ENCODE results near the gene ERN2.
"Not testable (repeated sequence)": the region's sequence is repeated elsewhere in the genome, so short reads cannot be mapped to it uniquely, and the experiment has no call there.

Gene ERN2

DNA sequence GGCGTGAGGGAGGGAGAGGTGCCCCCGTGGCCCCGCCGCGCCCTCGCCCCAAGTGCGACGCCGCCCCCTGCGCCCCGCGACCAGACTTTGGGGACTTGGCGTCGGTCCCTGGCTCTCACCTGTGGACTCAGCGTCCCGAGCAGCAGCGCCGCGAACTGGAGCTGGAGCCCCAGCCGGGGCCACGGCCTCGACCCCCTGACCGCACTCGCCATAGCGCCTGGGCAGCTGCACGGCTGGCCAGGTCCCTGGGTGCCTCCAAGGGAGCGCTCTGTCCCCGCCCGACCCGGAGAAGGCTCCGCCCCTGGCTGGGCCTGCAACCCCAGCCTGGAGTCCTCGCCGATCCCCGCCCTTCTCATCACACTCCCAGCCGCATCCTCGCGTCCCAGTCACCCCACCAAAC, at the start of gene ERN2:
Gene ERN2 (minus strand): TSS at position 247 of the 400 bp plus-strand sequence. CDS start 35 bp downstream, at position 212.
- no peak for DNase-seq

DNA sequence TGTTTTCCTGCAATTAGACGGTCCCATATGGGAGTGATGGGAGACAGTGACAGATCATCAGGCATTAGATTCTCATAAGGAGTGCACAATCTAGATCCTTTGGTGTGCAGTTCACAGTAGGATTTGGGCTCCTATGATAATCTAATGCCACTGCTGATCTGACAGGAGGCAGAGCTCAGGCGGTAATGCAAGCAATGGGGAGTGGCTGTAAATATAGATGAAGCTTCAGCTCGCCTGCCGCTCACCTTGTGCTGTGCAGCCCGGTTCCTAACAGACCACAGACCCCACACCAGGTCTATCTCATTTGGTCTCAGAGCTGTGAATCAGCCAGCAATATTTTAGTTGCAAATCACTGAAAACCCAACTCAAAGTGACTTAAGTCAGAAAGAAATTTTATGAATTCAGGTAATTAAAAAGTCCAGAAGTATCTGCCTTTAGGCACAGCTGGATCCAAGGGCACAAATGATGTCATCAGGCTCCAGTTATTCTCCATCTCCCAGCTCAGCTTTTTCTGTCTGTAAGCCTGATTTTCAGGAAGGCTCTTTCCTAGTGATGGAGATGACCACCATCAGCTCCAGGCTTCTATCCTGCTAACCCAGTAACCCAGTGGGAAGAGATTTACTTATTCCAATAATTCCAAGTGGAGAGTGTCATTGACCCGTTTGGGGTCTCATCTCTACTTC, 45.1 kb upstream of the ERN2 start:
- no peak for DNase-seq

DNA sequence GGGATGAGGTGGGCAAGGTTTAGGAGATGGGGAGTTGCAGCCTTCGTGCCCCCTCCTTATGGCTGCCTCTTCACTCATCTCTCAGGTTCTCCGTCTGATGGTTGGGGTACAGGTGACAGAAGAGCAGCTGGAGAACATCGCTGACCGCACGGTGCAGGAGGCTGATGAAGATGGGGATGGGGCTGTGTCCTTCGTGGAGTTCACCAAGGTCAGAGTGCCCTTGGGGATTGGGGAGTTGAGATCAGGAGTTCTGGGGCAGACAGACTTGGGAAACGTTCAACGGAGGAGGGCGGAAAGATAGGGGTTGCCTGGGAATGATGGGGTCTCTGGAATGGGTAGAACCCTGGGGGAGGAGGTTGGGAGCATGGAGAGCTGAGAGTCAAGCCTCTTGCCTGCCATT, 44.1 kb upstream of the ERN2 start:
- DNase-seq, result no peak

DNA sequence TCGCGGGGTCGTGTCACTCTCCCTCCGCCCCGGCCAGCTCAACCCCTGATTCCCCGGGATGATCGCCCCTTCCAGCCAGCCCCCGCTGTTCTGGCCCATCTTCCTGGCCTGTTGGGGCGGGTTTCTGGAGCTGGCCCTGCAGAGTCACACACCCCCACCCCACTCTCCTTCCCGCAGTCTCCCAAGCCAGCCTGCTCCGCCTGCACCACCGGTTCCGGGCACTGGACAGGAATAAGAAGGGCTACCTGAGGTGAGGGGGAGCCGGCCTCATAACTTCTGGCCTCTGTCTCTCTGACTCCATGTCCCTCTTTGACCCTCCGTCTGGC, 42.4 kb upstream of the ERN2 start:
- no peak for DNase-seq

DNA sequence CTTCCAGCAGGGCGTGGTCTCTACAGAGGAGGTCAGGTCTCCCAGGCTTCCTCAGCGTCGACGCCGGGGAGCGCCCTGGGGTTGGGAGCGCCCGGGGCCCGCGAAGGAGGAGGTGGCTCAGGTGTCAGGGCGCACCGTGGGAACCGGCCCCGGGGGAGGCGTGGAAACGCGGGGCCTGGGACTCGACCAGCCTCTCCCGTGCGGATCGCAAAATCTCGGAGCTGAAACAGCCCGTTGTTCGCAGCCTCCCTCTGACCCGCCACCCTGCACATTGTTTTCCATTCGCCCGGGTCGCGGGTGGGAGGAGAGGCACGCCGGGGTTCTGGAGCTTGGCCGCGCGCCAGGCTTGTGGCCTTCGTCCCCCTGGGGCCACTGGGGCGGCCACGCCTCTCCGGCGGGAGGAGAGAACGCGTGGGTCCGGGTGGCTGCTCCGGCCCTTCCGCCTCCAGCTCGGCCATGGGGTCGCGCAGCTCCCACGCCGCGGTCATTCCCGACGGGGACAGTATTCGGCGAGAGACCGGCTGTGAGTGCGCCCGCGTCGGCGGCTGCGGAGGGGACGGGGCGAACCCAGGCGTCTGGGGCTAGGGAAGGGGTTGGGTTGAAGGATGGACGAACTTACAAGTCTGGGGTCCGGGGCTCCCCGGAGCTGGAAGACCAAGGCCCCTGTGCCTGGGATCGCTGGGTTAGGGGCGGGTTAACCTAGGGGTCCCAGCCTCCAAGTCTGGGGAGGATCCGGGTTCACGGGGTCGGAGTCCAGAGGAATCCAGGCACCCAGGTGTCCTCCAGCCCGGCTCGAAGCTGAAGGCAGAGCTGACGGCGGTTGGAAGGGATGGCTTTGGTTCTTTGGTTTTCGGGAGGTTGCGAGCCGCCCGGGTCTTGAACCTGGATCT, 41.8 kb upstream of the ERN2 start, which contains the start of gene CHP2:
Gene CHP2 (plus strand): TSS at position 433 of the 890 bp plus-strand sequence. CDS start 24 bp downstream, at position 457.
- peak in 1 of 2 experiments; percentile 20 for DNase-seq

DNA sequence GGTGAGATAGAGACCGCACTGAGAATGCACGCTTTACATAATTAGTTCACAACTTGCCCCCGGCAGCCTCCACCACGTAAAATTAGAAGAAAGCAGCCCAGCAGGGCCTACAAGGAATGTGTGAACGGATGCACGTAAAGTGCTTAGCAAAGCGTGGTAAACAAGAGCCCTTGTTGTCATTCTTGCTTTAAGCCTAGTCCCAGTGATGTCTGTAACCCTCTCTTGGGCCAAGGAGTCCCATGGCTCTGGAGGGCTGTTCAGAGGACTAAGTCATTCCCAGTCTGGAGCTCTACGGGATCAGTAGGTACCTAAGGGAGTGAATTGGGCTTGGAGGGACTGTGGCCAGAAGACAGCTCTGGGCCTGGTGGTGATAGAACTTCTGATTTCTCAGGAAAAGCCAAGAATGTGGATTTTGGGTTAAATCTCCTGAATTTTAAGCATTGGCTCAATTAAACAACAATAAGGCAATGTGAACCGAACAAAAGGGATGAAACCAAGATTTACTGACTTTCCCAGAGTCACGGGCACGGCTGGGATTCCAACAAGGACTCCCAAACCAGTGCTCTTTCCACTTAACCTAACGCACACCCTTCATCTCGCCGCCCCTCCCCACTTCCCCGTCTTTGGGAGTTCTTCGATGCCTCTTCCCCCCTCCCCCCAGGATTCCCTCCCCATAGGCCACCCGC, 41.0 kb upstream of the ERN2 start:
- no peak for DNase-seq

DNA sequence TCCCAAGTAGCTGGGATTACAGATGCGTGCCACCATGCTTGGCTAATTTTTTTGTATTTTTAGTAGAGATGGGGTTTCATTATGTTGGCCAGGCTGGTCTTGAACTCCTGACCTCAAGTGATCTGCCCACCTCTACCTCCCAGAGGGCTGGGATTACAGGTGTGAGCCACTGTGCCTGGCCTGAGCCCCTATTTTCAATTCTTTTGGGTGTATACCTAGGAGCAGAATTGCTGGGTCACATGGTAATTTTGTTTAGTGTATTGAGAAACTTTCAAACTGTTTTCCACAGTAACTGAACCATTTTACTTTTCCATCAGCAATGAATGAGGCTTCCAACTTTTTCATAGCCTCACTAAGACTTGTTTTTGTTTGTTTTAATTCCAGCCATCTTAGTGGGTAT, 38.0 kb upstream of the ERN2 start:
- not testable (repeated sequence) for DNase-seq

DNA sequence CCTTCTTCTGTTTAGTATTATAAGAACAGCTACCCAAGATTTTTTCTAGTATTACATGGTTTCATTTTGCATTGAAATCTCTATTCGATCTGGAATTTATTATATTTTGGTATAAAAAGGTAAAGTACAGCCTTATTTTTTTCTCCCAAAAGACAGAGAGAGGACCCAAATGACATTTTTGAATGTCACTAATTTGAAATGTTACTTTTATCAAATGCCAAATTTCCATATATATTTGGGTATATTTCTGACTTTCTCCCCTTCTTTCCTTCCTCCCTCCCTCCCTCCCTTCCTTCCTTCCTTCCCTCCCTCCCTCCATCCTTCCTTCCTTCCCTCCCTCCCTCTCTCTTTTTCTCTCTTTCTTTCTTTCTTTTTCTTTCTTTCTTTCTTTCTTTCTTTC, 35.6 kb upstream of the ERN2 start:
- no peak for DNase-seq

DNA sequence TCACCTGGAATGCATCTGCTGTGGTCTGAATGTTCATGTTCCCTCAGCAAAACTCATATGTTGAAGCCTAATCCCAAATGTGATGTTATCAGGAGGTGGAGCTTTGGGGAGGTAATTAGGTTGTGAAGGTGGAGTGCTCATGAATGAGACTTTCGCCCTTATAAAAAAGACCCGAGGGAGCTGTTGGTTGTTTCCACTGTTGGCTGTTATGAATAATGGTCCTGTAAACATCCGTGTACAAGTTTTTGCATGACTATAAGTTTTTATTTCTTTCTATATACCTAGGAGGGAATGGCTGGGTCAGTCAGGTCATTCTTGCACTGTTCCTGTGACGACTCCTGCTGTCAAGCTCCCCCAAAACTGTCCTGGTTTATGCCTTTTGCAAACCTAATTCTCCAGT, 32.2 kb upstream of the ERN2 start:
- no peak for DNase-seq

DNA sequence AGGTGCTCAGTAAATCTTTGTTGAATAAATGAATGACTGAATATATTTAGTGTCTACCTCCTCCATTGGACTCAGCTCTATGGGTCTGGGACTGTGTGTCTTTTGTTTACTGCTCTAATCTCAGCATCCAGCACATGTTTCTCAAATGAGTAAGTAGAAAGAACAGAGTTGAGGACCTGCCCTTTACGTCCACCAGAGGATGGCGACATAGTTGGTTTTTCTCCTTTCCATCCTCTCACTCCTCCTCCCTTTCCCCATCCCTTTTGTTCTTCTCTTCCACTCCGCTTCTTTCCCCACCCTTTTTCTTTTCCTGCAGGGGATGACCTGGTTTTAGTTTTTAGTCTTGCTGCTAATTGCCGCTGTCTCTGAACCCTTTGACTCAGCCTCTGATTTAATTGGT, 29.7 kb upstream of the ERN2 start:
- no peak for DNase-seq

DNA sequence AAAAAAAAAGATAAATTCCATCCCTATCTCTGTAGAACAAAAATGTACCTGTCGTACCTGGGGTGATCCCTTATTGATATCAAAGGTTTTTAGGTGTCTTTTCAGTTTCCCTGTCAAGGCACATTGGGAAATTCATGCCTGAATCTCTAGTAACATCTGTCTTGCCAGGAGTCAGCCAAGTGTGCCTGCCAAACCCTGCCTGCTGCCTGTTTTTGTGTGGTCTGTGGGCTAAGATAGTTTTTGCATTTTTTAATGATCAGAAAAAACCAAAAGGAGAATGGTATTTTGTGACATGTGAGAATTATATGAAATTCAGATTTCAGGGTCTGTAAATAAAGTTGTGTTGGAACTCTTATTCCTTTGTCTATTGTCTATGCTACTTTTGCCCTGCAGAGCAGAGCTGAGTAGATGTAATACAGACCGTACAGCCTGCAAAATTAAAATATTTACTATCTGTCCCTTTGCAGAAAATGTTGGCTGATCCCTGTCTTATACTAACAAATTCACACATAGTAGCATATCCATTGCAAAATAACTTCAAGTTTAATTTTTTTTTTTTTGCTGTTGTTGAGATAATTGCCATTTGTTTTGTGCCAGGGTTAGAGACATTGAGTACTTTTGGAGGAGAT, 28.8 kb upstream of the ERN2 start:
- DNase-seq, result no peak

DNA sequence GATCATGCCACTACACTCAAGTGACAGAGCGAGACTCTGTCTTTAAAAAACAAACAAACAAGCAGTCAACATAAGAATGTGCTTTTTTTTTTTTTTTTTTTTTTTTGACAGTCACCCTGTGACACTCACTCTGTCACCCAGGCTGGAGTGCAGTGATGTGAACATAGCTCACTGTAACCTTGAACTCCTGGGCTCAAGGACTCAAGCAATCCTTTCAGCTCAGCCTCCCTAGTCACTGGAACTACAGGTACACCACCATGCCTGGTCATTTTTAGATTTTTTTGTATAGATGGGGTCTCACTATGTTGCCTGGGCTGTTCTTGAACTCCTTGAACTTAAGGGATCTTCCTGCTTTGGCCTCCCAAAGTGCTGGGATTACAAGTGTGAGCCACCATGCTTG, 26.5 kb upstream of the ERN2 start:
- no peak for DNase-seq

DNA sequence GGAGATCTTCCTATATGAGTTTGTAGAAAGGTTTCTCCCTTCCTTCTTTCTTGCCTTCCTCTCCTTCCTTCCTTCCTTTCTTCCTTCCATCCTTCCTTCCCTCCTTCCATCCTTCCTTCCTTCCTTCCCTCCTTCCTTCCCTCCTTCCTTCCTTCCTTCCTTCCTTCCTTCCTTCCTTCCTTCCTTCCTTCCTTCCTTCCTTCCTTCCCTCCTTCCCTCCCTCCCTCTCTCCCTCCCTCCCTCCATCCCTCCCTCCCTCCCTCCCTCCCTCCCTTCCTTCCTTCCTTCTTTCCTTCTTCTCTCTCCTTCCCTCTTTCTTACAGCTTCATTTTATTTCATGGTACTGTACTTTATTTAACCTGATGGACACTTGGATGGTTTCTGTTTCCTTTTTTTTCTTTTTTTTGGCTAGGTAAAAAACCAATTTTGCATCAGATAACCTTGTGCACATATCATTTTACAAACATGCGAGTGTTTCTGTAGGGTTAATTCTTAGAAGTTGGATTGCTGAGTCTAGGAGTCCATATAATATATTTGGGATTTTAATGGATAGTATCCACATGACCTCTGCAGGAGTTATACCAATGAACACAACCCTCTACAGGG, 24.5 kb upstream of the ERN2 start:
- not testable (repeated sequence) for DNase-seq

DNA sequence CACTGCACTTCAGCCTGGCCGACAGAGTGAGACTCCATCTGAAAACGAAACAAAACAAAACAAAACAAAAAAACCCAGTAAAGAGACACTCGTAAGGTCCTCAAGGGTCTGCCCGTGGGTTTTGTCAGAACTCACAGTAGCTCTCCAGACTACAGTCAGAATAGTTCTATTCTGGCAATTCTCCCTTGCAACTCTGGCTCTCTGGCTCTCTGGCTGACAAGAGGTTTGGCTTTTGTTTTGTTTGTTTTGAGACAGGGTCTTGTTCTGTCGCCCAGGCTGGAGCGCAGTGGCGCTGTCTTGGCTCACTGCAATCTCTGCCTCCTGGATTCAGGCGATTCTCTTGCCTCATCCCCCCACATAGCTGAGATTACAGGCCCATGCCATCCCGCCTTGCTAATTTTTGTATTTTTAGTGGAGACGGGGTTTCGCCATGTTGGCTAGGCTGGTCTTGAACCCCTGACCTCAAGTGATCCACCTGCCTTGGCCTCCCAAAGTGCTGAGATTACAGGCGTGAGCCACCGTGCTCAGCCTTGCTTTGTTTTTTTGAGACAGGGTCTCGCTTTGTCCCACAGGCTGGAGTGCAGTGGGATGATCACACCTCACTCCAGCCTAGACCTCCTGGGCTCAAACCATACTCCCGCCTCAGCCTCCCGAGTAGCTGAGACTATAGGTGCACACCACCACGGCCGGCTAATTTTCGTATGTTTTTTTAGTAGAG, 21.3 kb upstream of the ERN2 start:
- DNase-seq, result no peak

DNA sequence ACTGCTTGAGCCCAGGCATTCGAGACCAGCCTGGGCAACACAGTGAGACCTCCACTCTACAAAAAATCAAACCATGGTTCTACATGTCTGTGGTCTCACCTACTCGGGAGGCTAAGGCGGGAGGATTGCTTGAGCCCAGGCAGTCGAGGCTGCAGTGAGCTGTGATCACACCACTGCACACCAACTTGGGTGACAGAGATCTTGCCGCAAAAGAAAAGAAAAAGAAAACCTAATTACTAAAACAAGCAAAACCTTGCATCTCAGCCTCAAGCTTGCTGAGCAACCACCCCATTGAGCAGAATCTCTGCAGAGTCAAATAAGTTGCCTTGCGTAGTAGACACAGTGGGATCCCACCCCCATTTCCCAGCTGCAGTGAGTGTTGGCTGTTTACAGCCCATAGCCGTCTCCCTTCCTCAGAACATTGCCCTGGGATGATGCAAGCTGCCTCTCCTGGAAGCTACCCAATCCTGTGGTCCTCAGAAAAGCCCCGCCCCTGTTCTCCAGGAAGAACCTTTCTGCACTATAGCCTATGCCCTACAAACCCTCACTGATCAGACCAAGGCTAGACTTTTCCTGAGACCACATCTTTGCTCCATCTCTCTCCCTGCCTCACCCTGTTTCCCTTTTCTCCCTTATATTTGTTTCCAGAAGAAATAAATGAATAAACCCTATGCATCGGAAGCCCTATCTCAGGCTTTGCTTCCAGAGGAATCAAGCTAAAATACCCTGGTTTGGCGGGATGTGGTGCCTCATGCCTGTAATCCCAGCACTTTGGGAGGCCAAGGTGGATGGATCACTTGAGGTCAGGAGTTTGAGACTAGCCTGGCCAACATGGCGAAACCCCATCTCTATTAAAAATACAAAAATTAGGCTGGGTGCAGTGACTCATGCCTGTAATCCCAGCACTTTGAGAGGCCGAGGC, 16.7 kb upstream of the ERN2 start:
- DNase-seq, result no peak

DNA sequence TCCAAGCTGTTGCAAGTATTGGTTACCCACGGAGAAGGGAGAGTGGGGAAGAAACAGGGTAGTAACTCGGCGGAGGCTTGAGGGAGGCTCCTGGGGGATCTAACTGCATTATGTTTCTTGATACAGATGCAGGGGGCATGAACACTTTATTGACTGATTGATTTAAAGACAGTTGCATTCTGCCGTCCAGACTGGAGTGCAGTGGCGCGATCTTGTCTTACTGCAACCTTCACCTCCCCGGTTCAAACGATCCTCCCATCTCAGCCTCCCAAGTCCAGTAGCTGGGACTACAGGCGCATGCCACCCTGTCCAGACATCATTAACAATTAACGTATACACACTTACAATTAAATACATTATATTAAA, 15.1 kb upstream of the ERN2 start:
- DNase-seq, result no peak

DNA sequence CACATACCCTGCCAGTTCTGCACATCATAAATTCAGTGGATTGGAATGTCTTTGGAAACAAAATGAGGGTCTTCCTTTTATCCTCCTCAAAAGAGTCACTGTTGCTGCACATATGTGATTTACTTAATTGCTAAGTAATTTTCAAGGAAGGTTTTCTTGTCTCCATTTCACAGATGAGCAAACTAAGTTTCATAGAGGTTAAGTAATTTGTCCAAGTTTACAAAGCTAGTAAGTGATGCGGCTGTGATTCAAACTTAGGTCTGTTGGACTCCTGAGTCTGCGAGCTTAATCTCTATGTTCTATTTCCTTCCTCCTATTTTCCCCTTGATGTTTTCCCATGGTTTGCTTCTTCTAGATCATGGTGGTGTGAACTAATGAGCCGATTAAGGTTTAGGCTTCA, 13.7 kb upstream of the ERN2 start:
- no peak for DNase-seq

DNA sequence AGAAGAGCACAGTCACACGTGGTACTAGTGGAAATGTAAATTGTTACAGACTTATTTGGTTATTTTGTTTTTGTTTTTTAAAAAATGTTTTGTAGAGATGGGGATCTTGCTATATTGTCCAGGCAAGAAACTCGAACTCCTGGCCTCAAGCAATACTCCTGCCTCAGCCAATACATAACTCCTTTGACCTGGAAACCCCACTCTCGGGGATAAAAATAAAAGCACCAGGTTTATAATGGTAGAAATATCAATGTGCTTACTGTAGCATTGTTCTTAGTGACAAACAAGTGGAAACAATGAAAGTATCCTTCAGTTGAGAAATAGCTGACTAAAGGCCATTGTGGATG, 11.7 kb upstream of the ERN2 start:
- no peak for DNase-seq

DNA sequence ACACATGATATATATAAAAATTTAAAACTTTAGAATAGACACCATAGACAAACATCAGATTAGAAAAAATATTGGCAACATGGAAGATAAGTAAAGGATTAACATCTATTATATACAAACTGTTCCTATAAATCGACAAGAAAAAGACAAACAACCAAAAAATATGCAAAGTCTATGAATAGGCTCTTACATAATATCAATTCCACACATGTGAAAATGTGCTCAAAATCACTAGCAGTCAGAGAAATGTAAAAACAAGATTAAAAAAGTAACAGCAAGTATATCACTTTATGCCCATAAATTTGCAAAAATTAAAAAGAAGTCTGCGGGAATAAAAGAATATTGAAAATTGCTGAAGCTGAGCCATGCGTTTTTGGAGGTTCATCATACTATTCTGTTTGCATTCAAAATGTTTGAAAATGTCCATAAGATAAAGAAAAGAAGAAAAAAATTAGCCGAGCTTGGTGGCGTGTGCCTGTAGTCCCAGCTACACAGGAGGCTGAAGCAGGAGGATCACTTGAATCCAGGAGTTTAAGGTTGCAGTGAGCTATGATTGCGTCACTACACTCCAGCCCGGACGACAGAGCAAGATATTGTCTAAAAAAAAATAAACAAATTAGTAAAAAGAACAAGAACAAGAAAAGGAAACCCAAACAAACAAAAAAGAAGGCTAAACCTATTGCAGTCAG, 11.2 kb upstream of the ERN2 start:
- no peak for DNase-seq

DNA sequence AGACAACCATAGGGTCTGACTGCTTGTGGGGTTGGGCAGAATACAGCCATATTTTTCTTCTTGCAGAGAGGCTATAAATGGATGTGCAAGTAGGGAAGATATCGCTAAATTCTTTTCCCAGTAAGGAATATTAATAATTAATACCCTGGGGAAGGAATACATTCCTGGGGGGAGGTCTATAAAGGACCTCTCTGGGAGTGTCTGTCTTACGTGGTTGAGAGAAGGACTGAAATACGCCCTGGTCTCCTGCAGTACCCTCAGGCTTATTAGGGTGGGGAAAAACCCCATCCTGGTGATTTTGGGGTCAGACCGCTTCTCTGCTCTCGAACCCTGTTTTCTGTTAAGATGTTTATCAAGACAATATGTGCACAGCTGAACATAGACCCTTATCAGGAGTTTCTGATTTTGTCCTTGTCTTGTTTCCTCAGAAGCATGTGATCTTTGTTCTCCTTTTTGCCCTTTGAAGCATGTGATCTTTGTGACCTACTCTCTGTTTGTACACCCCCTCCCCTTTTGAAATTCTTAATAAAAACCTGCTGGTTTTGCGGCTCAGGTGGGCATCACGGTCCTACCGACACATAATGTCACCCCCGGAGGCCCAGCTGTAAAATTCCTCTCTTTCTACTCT, 9.7 kb upstream of the ERN2 start:
- DNase-seq, result not testable (repeated sequence)
